Endothelial cell of umbilical vein (primary cell): Measurements from ENCODE around the gene ARHGEF11.

ENCODE experiments used
- EZH2 ChIP-seq: IDR thresholded peaks from 2 replicates; pipeline ENCODE4 v1.6.1; 2012; ENCODE audit warnings: borderline replicate concordance, low read depth, mild to moderate bottlenecking, moderate library complexity, low read length, inconsistent platforms; ENCODE audit not compliant: severe bottlenecking
- TF ChIP-seq, protein P1 (sequence below): IDR thresholded peaks from 2 replicates; pipeline ENCODE4 v1.6.1; 2011; ENCODE audit not compliant: insufficient read depth, insufficient read length

DNA sequence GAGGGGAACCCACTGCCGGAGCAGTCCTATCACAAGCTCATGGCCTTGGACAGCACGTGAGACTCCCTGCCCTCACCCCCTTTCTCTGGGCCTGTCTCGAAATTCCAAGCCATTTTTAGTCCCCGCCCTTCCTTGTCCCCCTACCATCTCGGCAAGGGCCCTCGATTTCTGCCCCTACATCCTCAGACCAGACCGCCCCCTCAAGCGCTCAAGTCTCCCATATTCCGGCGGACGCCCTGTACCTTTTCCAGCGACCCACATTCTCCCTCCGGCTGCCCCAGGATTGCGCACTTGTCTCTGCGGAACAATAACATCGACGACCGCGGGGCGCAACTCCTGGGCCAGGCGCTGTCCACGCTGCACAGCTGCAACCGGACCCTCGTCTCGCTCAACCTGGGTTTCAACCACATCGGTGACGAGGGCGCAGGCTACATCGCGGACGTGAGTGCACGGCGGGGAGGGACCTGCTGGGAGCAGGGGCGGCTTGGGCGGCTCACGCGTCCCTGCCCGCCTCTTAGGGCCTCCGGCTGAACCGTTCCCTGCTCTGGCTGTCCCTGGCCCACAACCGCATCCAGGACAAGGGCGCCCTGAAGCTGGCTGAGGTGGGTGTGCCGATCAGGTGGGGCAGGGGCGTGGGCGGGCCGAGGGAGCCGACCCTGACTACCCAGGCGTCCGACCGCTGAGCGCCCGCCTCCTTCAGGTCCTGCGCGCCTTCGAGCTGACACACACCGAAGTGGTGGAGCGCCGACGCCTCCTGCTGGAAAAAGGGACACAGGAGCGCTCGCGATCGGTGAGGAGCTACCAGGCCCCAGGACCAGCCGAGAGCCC lies 118.1 kb downstream of the ARHGEF11 start:
- TF ChIP-seq EZH2 = peak; percentile 30
- TF ChIP-seq, protein P1, sequence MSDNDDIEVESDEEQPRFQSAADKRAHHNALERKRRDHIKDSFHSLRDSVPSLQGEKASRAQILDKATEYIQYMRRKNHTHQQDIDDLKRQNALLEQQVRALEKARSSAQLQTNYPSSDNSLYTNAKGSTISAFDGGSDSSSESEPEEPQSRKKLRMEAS = no peak
